NCI-H460 (cell line): ENCODE data around the gene MRC2. TPM values are rescaled to one million over a fixed set of nuclear protein-coding genes. Genes with fewer than 3 reads are reported as not detected.

ENCODE experiments used
- DNase-seq: peaks from one replicate; pipeline ENCODE4 v3.0.0-alpha.2; 2016; ENCODE audit warnings: low read depth; ENCODE audit errors: extremely low read depth
- small RNA-seq, 2 experiments: library from RNA; depleted of rRNA; stranded (forward); fragments of <200 nt; gene quantifications; one replicate each; pipeline ENCODE3, GENCODE V24; 2014
- total RNA-seq: library from RNA; depleted of rRNA; stranded (reverse); fragments of >200 nt; shearing (Covaris generic); gene quantifications from 2 replicates; pipeline ENCODE4 v1.2.3, GENCODE V29; 2014; rRNA removed

MRC2 gene
- total RNA-seq, 1 experiment from 2014 or later = 5.9 TPM

DNA sequence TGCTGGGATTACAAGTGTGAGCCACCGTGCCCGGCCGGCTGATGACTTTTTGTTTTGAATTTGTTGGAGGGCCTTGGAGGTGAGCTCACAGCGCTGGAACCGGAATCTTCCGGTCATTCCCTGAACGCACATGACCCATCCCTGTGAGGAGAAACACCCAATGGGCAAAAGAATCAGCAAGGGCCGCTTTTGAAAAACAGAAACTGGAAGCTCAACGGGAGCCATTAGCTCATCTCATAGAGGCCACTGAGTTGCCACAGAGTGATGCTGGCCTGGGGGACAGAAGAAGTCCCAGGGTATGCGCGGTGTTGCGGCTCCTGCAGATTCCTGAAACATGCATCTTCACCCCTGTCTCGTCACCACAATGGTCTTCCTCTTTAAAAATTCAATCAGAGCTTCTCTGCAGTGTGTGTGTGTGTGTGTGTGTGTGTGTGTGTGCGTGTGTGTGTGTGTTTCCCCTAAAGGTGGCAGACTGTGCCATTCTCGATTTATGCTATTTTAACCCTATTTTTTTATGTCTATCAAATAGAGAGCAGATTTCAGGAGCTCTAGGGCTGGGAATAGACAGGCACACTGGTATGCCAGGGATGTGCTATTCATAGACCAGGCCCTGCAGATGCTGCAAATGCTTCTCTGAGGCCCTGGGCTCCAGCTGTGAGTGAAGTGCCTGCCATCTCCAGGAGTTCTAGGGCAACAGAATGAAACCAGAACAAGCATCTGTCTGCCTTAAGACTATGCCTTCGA is 112.3 kb downstream of the MRC2 start:
- no peak for DNase-seq

DNA sequence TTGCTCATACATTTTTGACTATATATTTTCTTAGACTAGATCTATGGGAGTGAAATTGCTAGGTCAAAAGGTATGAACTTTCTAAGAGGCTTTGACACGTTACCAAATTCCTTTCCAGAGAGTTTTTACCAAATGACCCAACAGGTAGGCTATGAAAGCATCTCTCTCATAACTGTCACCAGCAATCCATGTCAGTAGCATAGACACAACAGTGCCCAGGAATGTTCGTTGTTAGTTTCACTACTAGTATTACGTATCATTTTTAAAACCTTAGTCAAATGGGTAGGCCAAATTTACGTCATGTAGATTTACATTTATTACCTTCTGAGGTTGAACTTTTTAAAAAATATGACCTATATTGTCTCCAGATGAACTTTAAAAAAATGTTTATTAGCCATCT is 113.8 kb downstream of the MRC2 start:
- DNase-seq = no peak

Small RNA genes lying within 50 kb of the gene (small RNA-seq; reads per million reads assigned to genes)
- gene RF00019 (0 reads per million in 2 experiments), gene RNU6-446P (0 reads per million in 2 experiments)

Other genes with a start within 250 kb of the MRC2 start
- not detected in 2 replicates for gene EFCAB3, start 247.1 kb upstream of the MRC2 start, total RNA-seq
- gene METTL2A, start 203.8 kb upstream of the MRC2 start, total RNA-seq = 31.8 and 37.6 TPM in 2 replicates
- 41.3 and 46.7 TPM in 2 replicates for gene TLK2, start 148.8 kb upstream of the MRC2 start, total RNA-seq
- not detected in 2 replicates for gene MARCHF10, start 180.6 kb downstream of the MRC2 start, total RNA-seq